GM12801 (cell line): ENCODE measurements around the gene PGAM2.

Experiments used
- CTCF ChIP-seq: IDR thresholded peaks from one replicate; pipeline ENCODE4 v1.5.1; 2011; ENCODE audit warnings: control low read depth; ENCODE audit not compliant: insufficient read length; ENCODE audit errors: extremely low read depth

PGAM2 gene

GRCh38 chr7:44110719-44111635 is 45.6 kb upstream of the PGAM2 start:
- TF ChIP-seq CTCF, result no peak

GRCh38 chr7:44109991-44110390 is 44.6 kb upstream of the PGAM2 start:
- no peak for TF ChIP-seq CTCF

GRCh38 chr7:44108768-44109750 is 43.7 kb upstream of the PGAM2 start:
- TF ChIP-seq CTCF, result no peak

GRCh38 chr7:44107961-44108767 is 42.8 kb upstream of the PGAM2 start:
- no peak for TF ChIP-seq CTCF

GRCh38 chr7:44107116-44107960 is 42.0 kb upstream of the PGAM2 start:
- TF ChIP-seq CTCF, result no peak

- TF ChIP-seq CTCF, result no peak
These were observed 41.1 kb upstream of the PGAM2 start for GRCh38 chr7:44106311-44107065.
